GM10847 (cell line): ENCODE data around the gene LTB.
A peak's percentile ranks its signal among the peaks of the same experiment; 100 is the strongest.

ENCODE experiments used
- POLR2A ChIP-seq: IDR thresholded peaks from 2 replicates; pipeline ENCODE4 v1.6.1; 2011; ENCODE audit not compliant: insufficient read length; ENCODE audit errors: extremely low read depth

Gene LTB

DNA sequence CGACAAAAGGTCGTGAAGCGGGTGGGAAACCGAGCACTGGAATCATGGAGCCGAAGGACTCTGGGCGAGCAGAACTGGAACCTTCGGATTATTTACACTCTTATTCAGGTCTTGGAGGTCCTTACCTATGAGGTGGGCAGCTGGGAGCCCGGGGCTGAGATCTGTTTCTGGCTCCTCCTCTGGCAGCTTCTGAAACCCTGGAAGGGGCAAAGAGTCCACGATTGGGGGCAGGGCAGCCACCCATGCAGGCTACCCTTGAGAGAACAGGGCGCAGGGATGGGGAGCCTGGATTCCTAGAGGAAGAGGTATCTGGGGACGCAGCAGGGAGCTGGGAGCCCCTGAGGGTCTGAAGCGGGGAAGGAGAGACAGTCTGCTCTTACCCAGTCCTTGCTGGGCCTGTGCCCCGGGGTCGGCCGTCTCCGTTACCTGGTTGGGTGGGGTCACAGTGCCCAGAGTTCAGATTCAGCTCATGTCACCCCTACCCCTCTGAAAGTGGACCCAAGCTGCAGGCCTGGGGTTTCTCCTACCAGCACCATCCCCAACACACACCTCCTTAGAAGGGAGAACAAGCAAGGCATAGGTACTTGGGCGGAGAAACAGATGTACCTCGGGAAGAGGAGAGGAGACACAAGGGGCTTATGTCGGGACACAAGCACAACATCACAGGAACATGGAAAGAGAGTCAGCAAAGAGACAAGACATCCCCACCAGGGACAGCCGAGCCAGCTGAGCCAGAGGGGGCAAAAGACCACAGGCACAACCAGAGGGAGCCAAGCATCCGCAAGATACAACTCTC, 592 bp downstream of the LTB start:
- no peak for TF ChIP-seq POLR2A

DNA sequence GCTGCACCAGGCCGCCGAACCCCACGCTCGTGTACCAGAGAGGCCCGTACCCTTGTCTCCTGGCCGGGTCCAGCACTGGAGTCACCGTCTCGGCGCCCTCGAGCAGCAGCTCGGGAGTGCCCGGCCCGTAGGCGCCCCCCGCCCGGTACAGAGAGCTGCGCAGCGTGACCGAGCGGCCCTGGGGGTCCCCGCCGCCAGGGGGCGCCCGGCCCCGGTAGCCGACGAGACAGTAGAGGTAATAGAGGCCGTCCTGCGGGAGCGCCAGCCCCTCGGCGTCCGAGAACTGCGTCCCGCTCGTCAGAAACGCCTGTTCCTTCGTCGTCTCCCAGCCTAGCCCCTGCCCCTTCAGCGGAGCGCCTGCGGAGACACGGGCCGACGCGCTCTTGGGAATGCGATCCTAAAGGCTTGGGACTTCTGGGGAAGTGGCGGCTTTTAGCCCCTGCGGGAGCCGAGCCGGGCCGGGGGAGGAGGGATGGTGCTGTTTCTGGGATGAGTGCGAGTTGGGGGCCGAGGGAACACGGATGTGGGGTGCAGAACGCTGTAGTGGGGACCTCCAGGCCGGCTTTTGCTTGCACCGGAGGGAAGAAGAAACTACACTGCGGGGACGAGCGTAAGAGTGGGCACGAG, 1.3 kb downstream of the LTB start:
- TF ChIP-seq POLR2A, result peak; percentile 43

DNA sequence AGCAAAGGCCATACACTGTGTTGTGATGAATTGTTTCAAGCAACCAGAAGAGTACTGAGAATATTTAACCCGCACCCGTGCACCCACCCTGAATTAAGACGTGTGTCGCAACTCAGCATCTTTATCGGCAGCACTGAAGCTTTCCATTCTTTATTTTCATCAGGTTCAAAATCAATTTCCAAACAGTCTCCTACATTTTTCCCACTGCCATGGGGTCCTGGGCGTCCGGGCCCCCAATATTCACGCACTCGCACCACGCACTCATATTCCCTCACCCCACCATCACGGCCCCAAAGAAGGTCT, 1.8 kb downstream of the LTB start:
- no peak for TF ChIP-seq POLR2A

DNA sequence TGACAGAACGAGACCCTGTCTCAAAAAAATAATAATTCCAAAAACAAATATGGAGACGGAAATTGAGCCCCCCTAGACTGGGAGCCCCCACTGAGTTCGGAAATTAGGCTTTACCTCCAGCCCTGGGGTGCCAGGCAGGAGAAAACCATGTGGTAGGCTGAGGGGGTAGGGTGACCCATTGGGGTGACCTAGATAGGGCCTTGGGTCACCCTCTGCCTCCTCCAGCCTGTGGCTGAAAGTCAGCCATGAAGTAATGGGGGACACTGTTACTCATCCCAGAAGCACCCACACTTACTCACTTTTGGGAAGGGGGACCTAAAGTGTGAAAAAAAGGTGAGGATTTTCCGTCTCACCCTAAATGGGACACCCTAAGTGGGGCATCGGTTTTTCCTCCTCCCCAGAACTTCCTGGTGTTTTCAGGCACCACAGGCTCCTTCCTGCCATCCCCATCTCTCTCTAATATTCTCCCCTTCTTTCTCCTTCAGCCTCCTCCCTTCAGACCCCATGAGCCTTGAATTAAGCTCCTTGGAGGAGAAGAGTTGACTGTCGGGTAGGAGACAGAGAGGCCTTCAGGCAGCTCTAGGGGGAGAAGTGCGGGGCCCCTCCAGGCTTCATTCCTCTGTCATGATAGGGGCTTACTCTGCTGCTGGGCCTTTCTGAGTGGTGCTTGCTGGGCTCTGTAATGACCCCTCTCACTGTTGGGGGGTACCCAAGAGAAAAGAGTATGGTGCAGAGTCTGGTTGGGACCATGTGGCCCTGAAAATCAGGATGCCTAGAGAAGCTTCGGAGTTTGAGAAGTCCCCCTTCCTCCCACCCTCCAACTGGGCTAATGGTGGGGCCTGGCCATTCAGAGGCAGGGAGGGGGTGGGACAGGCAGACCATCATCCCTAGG, 2.4 kb downstream of the LTB start:
- no peak for TF ChIP-seq POLR2A

DNA sequence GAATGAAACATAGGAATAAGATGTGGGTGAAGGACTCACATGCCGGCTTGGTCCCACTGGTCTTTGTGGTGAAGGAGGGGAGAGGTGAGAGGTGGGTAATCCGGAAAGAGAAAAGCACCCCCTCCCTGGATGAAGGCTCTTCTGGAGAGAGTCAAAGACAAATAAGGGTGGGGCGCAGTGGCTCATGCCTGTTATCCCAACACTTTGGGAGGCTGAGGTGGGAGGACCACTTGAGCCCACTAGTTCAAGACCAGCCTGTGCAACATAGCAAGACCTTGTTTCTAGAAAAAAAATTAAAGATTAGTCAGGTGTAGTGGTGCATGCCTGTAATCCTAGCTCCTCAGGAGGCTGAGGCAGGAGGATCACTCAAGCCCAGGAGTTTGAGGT, 3.1 kb downstream of the LTB start:
- no peak for TF ChIP-seq POLR2A

DNA sequence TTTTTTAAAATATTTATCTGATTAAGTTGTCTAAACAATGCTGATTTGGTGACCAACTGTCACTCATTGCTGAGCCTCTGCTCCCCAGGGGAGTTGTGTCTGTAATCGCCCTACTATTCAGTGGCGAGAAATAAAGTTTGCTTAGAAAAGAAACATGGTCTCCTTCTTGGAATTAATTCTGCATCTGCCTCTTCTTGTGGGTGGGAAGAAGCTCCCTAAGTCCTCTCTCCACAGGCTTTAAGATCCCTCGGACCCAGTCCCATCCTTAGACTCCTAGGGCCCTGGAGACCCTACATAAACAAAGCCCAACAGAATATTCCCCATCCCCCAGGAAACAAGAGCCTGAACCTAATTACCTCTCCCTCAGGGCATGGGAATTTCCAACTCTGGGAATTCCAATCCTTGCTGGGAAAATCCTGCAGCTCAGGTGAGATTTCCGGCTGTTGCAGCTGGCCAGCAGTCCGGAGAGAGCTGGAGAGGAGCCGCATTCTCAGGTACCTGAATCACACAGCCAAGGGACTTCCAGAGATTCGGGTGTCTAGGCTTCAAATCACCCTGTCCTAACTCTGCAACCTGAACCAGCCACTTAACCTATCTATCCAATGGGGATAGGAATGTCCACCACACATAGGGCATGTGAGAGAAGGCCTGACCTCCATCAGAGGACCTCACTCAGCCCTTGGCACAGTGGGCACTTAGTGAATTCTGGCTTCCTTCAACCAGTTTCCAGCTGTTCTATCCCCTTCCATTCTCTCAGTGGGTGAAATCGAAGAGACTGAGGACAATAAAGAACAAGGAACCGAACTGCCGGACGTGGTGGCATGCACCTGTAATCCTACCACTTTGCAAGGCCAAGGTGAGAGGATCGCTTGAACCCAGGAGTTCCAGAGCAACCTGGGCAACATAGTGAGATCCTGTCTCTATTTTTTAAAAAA, 3.8 kb downstream of the LTB start:
- TF ChIP-seq POLR2A, result no peak

DNA sequence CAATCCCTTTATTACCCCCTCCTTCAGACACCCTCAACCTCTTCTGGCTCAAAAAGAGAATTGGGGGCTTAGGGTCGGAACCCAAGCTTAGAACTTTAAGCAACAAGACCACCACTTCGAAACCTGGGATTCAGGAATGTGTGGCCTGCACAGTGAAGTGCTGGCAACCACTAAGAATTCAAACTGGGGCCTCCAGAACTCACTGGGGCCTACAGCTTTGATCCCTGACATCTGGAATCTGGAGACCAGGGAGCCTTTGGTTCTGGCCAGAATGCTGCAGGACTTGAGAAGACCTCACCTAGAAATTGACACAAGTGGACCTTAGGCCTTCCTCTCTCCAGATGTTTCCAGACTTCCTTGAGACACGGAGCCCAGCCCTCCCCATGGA, 4.7 kb downstream of the LTB start:
- TF ChIP-seq POLR2A, result no peak

DNA sequence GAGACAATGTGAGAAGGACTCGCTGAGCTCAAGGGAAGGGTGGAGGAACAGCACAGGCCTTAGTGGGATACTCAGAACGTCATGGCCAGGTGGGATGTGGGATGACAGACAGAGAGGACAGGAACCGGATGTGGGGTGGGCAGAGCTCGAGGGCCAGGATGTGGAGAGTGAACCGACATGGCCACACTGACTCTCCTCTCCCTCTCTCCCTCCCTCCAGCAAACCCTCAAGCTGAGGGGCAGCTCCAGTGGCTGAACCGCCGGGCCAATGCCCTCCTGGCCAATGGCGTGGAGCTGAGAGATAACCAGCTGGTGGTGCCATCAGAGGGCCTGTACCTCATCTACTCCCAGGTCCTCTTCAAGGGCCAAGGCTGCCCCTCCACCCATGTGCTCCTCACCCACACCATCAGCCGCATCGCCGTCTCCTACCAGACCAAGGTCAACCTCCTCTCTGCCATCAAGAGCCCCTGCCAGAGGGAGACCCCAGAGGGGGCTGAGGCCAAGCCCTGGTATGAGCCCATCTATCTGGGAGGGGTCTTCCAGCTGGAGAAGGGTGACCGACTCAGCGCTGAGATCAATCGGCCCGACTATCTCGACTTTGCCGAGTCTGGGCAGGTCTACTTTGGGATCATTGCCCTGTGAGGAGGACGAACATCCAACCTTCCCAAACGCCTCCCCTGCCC, 5.2 kb downstream of the LTB start:
- TF ChIP-seq POLR2A, result peak; percentile 12

DNA sequence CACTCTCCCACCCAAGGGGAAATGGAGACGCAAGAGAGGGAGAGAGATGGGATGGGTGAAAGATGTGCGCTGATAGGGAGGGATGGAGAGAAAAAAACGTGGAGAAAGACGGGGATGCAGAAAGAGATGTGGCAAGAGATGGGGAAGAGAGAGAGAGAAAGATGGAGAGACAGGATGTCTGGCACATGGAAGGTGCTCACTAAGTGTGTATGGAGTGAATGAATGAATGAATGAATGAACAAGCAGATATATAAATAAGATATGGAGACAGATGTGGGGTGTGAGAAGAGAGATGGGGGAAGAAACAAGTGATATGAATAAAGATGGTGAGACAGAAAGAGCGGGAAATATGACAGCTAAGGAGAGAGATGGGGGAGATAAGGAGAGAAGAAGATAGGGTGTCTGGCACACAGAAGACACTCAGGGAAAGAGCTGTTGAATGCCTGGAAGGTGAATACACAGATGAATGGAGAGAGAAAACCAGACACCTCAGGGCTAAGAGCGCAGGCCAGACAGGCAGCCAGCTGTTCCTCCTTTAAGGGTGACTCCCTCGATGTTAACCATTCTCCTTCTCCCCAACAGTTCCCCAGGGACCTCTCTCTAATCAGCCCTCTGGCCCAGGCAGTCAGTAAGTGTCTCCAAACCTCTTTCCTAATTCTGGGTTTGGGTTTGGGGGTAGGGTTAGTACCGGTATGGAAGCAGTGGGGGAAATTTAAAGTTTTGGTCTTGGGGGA, 6.1 kb downstream of the LTB start:
- no peak for TF ChIP-seq POLR2A

DNA sequence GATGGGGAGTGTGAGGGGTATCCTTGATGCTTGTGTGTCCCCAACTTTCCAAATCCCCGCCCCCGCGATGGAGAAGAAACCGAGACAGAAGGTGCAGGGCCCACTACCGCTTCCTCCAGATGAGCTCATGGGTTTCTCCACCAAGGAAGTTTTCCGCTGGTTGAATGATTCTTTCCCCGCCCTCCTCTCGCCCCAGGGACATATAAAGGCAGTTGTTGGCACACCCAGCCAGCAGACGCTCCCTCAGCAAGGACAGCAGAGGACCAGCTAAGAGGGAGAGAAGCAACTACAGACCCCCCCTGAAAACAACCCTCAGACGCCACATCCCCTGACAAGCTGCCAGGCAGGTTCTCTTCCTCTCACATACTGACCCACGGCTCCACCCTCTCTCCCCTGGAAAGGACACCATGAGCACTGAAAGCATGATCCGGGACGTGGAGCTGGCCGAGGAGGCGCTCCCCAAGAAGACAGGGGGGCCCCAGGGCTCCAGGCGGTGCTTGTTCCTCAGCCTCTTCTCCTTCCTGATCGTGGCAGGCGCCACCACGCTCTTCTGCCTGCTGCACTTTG, 6.8 kb downstream of the LTB start, which contains the start of gene TNF:
Gene TNF (plus strand): TSS at position 231 of the 567 bp plus-strand sequence. CDS start 177 bp downstream, at position 408.
- peak; percentile 99 for TF ChIP-seq POLR2A

DNA sequence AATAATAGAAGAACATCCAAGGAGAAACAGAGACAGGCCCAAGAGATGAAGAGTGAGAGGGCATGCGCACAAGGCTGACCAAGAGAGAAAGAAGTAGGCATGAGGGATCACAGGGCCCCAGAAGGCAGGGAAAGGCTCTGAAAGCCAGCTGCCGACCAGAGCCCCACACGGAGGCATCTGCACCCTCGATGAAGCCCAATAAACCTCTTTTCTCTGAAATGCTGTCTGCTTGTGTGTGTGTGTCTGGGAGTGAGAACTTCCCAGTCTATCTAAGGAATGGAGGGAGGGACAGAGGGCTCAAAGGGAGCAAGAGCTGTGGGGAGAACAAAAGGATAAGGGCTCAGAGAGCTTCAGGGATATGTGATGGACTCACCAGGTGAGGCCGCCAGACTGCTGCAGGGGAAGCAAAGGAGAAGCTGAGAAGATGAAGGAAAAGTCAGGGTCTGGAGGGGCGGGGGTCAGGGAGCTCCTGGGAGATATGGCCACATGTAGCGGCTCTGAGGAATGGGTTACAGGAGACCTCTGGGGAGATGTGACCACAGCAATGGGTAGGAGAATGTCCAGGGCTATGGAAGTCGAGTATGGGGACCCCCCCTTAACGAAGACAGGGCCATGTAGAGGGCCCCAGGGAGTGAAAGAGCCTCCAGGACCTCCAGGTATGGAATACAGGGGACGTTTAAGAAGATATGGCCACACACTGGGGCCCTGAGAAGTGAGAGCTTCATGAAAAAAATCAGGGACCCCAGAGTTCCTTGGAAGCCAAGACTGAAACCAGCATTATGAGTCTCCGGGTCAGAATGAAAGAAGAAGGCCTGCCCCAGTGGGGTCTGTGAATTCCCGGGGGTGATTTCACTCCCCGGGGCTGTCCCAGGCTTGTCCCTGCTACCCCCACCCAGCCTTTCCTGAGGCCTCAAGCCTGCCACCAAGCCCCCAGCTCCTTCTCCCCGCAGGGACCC, 7.8 kb downstream of the LTB start:
- TF ChIP-seq POLR2A, result no peak
